Thyroid gland (tissue), 4 donors: ENCODE results near the gene PNKP.

Experiments
- CTCF ChIP-seq, 6 experiments: fragments of 200-600 bp in 3 of 6; fragments of 450-650 bp in 3 of 6; sonication (generic) in 3 of 6; IDR thresholded peaks; one replicate each; pipeline ENCODE4 v1.5.1; 2016 to 2019; ENCODE audit warnings: antibody characterized with exemption in 6 of 6, mild to moderate bottlenecking in 2 of 6, inconsistent platforms in 1 of 6, moderate library complexity in 1 of 6
- POLR2A ChIP-seq, 2 donors: fragments of 450-650 bp; IDR thresholded peaks; one replicate each; pipeline ENCODE4 v1.6.1; 2017; ENCODE audit warnings: antibody characterized with exemption in 2 of 2, mild to moderate bottlenecking in 2 of 2, moderate library complexity in 1 of 2

- TF ChIP-seq CTCF (IDR thresholded peaks at IDR 0.05) (no peak), POLR2A (IDR thresholded peaks at IDR 0.05) (no peak)
These were observed 15.3 kb upstream of the PNKP start for GRCh38 chr19:49882643-49883042.
